Erythroblast (primary cell): ENCODE results near the gene KIF13A.

Experiments
- GATA1 ChIP-seq: IDR thresholded peaks from 2 replicates; pipeline ENCODE4 v1.6.1; 2011; ENCODE audit warnings: low read depth, mild to moderate bottlenecking, control low read depth, low read length, moderate library complexity
- POLR2A ChIP-seq: IDR thresholded peaks from 2 replicates; pipeline ENCODE4 v1.6.1; 2011; ENCODE audit warnings: mild to moderate bottlenecking, low read length

GRCh38 chr6:17932330-17932852 is 55.0 kb downstream of the KIF13A start:
- TF ChIP-seq POLR2A, result no peak
- no peak for TF ChIP-seq GATA1
